HG03378 (cell line): Measurements from ENCODE around the gene ADIPOR2.
A peak's percentile ranks its signal among the peaks of the same experiment; 100 is the strongest.
"Not testable (repeated sequence)": the region's sequence is repeated elsewhere in the genome, so short reads cannot be mapped to it uniquely, and the experiment has no call there.

Experiments used
- ATAC-seq: cut with Tn5 transposase; IDR thresholded peaks from one replicate; pipeline ENCODE4 v1.9.1; 2021; ENCODE audit warnings: mild to moderate bottlenecking, moderate library complexity; ENCODE audit not compliant: unreplicated experiment

ADIPOR2 gene

DNA sequence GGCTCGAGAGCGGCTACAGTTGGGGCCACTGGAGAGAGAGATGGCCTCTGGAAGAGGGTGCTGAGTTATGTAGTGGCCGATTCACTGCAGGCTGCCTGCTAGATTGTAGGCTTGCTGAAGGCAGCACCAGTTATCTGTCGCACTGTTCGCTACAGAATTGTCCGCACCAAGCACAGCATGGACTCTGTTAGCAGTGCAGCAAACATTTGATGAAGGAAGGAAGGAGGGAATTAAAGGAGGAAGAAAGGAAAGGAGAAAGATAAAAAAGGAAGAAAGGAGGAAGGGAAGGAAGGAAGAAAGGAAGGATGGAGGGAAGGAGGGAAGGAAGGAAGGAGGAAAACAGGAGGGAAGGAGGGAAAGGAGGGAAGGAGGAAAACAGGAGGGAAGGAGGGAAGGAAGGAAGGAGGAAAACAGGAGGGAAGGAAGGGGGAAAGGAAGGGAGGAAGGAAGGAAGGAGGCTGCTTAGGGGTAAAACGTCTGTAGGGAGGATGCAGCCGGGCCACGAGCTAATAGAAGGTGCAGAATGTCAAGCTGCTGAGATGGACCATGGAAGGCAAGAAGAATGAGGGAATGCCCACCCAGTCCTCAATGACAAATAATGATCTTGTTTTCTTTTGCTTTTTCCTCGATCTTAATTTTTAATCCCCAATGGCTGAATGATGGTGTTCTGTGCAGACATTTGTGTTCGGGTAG, 27.3 kb upstream of the ADIPOR2 start:
- ATAC-seq = no peak

DNA sequence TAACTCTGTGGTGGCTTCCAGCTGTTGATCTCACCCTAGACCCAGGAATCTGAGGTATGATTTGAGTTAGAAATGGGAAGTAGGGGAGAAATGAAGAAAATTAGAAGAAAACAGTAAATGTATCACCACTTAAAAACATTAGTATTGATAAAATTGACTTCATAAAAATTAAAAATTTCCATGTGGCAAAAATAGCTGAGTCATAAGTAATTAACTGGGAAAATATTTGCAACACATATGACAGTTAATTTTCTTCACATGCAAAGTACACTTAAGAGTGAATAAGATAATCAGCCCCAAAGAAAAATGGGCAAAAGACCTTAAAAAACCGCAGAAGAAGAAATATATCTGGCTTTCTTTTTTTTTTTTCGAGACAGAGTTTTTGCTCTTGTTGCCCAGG, 25.5 kb upstream of the ADIPOR2 start:
- no peak for ATAC-seq

DNA sequence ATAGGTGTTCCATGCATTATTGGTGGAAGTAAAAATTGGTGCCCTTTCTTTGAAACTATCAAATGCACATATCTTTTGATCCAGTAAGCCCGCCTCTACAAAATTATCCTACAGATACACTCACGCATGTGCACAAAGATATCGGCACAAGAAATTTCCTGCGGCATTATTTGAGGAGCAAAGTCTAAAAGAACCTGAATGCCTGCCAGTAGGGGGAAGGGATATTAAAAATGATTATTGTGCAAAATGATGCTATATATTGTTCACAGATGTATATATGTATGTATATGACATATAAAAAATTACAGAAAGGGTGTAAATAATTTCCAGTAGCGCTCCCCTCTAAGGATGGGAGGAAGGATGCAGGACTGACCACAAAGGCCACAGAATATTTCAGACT, 24.7 kb upstream of the ADIPOR2 start:
- no peak for ATAC-seq

DNA sequence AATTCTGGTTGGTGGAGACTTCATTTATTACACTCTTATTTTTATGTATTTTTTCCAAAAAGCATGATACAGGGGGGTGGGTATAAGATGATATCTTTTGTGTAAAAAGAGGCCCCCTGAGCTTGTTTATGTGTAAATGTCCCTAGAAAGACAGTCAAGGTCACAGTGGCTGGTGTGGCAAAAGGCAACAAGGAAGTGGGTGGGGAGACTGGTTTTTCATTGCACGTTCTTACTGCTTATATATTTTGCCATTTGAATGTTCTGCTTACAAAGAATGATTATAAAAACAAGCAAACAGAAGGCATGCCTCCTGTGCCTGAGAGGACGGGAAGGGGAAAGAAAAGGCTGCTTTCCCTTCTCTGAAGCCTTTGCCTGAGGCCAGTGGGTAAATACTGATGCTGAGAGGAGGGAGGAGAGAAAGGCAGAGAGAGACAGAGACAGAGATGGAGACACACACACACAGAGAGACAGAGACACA, 24.1 kb upstream of the ADIPOR2 start:
- no peak for ATAC-seq

DNA sequence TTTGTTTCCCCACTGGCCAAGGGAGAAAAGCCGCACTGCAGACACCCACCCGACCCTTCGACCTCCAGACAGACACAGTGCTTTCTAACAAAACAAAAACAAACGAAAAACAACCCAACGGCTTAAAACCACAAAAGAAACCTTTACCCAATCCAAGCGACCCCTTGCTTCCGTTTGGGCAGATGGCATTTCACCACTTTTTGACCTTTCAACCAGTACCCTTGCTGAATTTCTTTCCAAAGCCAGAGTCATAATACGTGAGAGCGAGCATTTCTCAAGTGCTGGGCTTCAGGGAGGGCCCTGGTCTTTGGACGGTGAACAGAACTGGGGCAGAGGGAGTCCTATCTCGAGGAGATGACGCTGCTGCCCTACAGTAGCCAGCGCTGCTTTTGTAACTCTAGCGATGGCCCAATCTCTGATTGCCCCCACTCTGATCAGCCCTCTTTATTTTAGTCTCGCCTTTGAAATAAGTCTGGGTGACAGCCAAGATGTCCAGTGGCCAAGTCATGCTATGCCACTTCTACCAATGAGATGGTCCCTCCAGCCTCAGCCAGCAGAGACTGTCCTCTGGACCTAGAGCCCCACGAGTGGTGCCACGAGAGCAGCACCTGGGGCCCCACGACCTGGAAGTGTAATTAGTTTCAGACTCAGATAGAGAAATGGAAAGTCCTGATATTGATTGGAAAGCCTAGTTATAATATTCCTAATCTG, 21.9 kb upstream of the ADIPOR2 start:
- ATAC-seq = no peak

DNA sequence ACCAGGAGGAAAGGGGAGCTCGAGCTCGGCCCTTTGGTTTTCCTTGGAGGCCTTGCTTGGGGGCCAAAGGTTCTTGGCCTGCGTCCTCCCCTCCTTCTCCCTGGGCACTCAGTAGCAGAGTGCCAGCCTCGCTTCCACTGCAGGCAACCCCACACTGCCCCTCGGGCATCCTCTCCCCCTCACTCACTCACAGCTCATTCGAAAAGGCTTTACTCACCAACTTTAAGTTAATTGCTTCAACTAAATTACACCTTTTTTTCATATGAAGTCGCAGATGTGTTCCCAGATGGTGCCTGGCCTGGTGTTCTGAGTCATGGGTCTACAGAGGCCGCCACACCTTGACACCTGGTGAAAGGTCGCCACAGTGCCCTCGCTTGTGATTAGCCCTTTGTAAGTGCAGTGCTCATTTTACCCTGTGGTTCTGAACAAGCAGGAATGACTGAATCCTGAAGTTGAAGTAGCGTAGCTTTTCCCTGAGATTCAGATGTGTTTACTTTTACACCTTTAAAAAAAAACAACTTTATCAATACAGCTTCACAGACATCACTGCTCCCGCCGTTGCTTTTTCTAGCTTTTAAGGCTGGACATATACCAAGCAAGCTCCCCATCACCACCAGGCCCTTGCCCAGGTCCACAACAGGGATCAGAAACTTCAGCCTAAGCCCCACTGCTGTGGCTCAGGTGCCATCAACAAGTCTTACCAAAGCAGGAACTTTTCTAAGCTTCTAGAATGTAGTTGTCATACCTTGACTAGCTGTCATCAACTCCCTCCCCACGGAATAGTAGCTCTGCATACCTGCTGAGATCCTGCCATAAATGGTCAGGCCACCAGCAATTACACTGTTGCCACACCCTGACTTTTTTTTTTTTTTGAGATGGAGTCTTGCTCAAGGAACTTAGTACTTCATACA, 20.3 kb upstream of the ADIPOR2 start:
- ATAC-seq = no peak

DNA sequence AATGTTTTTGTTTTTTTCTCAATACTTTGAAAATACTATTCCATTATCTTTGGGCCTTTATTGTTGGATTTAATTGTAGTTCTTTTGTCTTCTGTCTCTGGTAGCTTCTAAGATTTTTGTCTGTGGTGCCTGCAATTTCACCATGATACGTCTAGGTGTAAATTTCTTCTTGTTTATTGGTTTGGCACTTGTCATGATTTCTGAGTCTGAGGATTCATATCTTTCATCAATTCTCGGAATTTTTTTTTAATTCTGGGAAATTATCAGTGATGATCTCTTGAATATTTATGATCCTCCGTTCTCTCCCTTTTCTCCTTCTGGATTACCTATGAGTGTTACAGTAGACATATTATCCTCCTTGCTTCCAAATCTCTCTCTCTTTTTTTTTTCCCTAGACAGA, 14.8 kb upstream of the ADIPOR2 start:
- no peak for ATAC-seq

DNA sequence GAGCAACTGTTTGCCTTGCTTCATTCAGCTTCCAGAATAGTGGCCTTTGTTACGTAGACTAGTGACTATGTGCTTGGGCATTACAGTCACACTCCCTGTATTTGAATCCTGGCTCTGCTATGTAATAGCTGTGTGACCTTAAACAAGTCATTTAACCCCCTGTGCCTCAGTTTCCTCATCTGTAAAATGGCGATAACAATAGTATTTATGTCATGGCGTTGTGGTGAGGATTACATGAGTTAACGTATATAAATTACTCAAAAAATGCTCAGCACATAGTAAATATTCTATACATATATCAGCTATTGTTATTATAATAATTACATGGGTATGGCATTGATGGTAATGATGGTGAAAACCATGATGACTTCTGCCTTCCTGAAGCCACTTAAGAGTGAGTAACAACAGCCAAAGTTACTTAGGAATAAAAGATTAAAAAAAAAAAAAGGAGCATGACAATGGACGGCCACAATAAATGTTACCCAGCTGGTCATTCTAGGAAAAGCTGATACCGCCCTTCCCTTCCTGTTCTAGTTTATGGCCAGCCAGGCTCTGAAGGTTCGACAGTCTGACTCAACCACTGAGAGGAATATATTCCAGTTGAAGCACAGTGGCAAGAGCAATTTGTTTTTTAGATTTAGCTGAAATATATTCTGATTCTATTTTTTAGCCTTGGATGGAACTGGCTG, 9.9 kb upstream of the ADIPOR2 start:
- no peak for ATAC-seq

DNA sequence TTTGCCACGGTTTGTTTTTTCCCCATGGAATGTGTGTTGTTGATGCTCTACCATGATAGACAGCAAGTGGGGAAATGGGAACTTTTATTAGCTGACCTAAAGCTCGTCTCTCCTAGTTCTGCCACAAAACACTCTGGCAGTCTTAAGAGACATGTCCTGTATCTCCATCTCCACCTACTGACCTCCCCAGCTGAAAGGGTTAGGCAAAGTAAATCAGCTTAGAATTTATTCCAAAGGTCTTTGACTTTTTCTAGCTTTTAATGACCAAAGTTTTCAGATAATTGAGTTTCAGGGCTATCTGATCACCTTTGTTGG, 9.4 kb upstream of the ADIPOR2 start:
- no peak for ATAC-seq

DNA sequence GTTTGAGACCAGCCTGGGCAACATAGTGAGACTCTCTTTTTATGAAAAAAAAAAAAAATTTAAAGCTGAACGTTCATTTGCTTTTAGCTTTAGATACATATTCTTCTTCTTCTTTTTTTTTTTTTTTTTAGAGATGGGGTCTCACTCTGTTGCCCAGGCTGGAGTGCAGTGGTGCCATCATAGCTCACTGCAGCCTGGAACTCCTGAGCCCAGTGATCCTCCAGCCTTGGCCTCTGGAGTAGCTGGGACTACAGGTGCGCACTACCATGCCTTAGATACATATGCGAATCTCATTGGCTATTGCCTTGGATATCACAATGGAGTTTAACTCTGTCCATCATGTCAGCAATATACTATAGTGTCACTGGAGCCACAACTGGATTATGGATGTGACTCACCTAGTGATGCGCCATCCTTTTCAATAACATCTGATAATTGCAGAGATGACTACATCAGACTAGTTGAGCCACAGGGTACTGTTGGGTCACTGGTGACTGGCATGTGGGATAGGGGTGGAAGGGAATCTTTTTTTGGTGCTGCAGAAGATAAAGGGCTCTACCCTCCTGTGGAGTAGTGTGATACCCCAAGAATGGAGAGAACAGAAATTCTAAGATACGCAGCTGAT, 2.7 kb upstream of the ADIPOR2 start:
- no peak for ATAC-seq

DNA sequence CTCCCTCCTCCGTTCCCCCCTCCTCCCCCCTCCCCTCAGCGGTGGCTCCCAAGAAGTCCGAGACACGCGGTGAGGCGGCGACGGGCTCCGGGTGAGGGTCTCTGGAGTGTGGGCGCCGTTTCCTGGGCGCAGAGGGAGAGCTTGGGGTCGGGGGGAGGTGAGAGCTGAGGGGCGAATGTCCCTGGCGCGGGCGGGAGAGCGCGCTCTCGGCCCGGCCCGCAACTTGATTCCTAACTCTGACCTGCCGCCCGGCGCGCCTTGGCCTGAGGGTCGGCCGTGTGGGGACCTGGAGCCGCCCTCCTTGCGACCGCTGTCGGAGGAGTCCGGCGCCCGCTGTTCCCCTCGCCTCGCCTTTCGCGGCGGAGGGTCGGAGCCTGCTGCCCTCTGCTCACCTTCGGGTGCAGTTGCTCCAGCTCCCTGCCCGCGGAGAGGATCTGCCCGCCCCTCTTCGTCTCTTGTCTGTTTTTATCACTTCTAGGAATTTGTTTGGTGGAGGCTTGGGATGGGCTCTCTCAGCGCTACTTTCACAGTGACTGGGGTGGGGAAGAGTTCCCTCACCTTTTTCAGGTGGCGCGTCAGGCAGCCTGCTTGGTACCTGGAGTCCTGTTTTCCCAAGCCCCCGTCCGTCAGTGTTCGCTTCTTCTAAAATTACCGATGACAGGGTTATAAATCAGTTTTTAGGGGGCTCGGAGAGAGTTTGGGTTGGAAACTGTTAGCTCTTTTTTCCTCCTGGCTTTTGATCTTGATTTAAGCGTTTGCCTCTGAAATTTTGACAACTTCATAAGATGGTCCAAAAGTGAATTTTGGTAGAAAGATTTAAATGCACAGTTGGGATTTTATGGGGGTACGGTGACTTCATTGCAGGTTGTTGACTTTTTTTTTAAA, 495 bp downstream of the ADIPOR2 start:
- ATAC-seq = peak; percentile 26

DNA sequence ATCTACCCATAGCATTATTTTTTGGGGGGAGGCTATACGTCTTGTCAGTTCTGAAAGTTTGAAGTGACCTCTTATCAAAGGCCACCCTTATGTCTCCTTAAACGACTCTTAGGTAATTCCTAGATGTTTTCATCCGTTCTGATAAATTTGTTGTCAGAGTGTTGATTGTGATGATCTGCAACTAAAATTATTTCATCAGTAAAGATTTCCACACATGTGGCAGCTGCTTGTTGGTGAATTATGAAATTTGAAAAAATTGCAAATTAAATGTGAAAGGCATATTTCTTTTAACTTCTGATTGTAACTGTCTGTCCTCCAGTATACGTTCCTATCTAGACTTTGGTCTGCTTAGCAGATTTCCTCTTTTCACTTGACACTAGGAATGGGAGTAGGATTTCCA, 1.4 kb downstream of the ADIPOR2 start:
- no peak for ATAC-seq

DNA sequence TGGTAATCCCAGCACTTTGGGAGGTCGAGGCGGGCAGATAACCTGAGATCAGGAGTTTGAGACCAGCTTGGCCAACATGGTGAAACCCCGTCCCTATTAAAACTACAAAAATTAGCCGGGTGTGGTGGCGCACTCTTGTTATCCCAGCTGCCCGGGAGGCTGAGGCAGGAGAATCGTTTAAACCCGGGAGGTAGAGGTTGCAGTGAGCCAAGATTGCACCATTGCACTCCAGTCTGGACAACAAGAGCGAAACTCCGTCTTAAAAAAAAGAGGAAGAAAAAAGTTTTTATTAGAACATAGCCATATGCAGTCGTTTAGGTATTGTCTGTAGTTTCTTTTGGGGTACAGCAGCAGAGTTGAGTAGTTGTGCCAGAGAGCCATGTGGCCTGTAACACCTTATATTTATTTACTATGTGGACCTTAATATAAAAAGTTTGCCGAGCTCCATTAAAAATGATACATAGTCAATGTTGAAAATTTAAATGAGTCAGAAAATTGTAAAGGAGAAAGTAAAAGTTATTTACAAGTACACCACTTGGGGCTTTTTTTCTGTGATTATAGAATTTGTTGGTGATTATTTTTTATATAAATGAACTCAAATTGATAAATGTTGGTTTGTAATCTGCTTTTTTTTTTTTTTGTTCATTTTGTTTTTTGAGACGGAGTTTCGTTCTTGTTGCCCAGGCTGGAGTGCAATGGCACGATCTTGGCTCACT, 2.2 kb downstream of the ADIPOR2 start:
- no peak for ATAC-seq

DNA sequence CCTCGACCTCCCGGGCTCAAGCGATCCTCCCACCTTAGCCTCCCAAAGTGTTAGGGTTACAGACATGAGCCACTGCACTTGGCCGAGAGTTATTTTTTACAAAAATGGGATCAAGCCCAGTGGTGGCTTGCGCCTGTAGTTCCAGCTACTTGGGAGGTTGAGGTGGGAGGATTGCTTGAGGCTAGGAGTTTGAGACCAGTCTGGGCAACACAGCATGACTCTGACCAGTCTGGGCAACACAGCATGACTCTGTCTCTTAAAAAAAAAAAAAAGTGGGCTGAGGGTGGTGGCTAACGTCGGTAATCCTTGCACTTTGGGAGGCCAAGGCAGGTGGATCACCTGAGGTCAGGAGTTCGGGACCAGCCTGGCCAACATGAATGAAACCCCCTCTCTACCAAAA, 4.2 kb downstream of the ADIPOR2 start:
- not testable (repeated sequence) for ATAC-seq

DNA sequence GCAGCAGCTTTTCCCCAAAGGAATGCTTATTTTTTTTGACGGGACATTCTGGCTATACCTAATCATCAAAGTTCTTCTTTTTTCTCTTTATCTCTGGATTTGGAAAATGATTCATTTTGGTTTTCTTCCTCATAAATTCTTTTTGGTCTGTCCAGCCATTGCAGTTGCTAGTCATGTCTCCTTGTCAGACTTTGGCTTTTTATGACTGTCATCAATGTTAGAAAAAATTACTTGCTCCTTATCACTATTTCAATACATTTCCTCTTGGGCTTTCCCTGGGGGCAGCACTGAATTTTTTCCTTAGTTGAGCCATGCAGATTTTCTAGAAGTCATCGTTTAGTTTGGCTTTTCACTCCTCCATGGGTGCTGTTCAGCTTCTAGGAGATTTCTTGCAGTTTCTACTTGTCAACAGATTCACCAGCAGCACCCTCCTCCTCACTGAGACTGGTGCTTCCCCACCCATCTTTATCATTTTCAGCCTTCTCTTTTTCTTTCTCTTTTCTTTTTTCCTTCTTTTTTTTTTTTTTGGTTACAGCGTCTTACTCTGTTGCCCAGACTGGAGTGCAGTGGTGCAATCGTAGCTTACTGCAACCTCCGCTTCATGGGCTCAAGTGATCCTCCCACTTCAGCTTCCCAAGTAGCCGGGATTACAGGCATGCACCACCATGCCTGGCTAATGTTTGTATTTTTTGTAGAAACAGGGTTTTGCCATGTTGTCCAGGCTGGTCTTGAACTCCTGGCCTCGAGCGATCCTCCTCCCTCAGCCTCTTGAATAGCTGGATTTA, 5.2 kb downstream of the ADIPOR2 start:
- no peak for ATAC-seq

DNA sequence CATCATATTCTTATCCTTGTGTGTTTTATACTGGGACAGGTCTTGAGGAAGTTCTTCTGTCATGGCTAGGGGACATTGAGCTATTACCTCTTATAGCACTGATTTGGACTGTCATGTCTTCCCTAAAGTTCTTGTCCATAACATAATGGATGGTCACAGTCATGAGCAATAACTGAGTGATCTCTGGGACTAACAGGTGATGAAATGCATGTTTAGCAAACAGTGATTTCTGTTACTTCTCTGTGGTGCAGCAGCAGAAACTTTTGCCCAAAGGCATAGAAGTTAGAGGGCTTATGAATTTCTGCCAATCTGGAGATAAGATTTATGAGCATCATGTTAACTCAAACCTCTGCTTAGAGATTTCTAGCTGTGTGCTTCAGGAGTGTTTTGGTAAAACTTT, 5.9 kb downstream of the ADIPOR2 start:
- no peak for ATAC-seq

DNA sequence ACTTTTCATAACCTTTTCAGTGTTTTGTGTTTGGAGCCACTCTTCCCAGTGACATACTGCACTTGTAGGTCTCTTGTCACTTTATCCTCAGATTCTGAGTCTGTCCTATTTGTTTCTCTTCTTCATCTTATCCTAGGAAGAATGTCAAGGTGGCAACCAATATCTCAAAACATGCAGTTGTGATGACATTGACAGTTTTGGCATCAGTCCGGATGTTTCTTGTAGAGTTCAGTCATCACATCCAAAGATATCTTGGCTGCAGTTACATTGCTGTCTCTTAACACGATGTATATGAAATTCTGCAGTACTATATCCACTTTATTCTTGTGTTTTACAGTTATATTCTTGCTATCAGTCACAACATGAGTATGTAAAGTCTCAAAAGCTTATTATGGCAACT, 6.4 kb downstream of the ADIPOR2 start:
- ATAC-seq = no peak

DNA sequence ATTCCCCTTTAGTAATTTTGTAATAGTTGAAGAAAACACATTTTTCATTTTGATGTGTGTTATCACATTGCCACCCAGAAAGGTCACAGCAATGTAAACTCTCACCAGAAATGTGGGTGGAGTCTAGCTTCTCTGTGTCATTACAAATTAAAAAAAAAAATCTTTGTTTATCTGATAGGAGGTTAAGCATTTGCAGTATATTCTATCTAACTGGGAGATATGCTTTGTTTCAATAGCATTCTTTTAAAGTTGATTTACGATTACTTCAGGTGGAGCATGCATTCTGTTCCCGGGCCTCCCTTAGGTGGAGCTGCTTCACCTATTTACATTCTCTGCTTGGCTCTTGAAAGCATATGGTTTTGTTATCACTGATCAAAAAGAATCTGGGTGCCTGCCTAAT, 7.8 kb downstream of the ADIPOR2 start:
- ATAC-seq = no peak
